Erythroblast (primary cell): ENCODE data around the gene ADAMTS9.

ENCODE experiments used
- DNase-seq, 2 experiments: peaks; one replicate each; lab custom pipeline; 2025; lab: John Stamatoyannopoulos, UW
- GATA1 ChIP-seq: IDR thresholded peaks from 2 replicates; pipeline ENCODE4 v1.6.1; 2011; ENCODE audit warnings: low read depth, mild to moderate bottlenecking, control low read depth, low read length, moderate library complexity
- POLR2A ChIP-seq: IDR thresholded peaks from 2 replicates; pipeline ENCODE4 v1.6.1; 2011; ENCODE audit warnings: mild to moderate bottlenecking, low read length

The ADAMTS9 gene

DNA sequence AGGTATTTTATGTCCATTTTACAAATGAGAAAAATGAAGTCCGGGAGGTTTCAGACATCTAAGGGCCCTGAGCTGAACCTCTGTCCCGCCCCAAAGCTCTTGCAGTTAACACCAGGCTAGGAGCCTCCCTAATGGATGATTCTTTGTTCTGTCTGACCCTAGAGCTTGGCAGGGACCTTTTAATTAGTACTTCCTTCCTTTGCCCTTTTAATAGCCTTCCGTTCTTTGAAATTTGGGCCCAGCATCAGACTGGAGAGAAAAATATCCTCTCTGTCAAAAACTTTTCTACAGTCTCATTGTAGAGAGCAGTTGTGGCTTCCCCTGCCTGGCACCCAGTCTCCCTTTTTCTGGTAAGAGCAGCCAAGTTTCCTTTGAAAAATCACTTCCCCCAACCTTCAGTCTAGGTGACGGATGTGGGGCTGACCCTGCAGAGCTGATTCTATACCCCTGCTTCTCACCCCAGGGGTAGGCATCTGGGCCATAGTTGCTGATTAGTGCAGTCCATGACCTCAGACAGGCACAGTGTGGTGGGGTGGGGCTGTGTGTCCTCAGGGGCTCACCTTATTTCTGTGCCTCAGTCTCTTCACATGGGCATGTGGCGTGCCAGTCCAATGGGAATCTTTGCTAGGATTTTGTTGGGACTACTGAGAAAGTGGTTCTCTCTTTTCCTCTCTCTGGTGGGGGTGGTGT lies 220.4 kb downstream of the ADAMTS9 start:
- no peak for DNase-seq
- TF ChIP-seq POLR2A (no peak), GATA1 (no peak)
